Measurements from ENCODE around the gene LIN52.
"Not testable (repeated sequence)": the region's sequence is repeated elsewhere in the genome, so short reads cannot be mapped to it uniquely, and the experiment has no call there.

LIN52 gene

GRCh38 chr14:74109369-74109768, 24.6 kb downstream of the LIN52 start:
- no peak for DNase-seq (ENCODE audit: low read depth)

GRCh38 chr14:74111395-74112216, 26.9 kb downstream of the LIN52 start:
- DNase-seq (ENCODE audit: low read depth): not testable (repeated sequence)

DNA sequence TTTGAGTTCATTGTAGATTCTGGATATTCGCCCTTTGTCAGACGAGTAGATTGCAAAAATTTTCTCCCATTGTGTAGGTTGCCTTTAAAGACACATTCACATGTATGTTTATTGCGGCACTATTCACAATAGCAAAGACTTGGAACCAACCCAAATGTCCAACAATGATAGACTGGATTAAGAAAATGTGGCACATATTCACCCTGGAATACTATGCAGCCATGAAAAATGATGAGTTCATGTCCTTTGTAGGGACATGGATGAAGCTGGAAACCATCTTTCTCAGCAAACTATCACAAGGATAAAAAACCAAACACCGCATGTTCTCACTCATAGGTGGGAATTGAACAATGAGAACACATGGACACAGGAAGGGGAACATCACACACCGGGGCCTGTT, 40.7 kb downstream of the LIN52 start:
- not testable (repeated sequence) for DNase-seq (ENCODE audit: low read depth)

- no peak for DNase-seq (ENCODE audit: low read depth)
Measured at GRCh38 chr14:74126315-74127013, 41.7 kb downstream of the LIN52 start.

DNA sequence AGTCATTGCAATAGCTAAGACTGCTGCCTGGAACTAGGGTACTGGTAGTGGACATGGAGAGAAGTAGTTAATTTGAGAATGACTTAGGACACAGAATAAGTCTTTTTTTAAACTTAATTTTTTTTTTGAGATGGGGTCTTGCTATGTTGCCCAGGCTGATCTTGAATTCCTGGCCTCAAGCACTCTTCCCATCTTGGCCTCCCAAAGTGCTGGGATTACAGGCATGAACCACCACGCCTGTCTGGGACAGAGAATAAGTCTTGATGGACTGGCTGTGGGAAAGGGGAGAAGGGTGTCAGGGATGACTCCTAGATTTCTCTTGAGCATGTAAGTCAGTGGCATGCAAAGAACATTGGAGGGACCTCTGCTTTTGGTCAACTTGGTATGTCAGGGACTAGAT, 42.9 kb downstream of the LIN52 start:
- DNase-seq (ENCODE audit: low read depth): no peak

GRCh38 chr14:74133833-74134481, 49.2 kb downstream of the LIN52 start:
- no peak for DNase-seq (ENCODE audit: low read depth)

GRCh38 chr14:74134484-74134883, 49.7 kb downstream of the LIN52 start:
- DNase-seq (ENCODE audit: low read depth): no peak

DNA sequence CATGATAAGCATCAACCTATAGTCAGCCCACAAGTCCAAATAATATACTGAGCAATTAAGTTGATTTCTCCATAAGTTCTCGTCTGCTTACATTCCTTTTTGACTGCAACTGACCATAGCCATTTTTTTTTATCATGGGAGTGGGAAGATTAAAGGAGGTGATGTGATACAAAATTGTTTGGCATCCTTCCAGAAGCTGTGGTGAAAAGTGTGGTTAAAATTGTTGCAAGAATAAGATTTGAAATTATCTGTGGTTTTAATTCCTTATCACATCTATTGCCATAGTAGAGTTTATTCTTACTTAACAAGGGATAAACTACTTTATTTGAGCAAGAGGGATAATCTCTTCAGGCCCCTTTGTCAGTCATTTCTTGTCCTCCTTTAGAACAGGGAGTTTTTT, 50.7 kb downstream of the LIN52 start:
- DNase-seq (ENCODE audit: low read depth): no peak

DNA sequence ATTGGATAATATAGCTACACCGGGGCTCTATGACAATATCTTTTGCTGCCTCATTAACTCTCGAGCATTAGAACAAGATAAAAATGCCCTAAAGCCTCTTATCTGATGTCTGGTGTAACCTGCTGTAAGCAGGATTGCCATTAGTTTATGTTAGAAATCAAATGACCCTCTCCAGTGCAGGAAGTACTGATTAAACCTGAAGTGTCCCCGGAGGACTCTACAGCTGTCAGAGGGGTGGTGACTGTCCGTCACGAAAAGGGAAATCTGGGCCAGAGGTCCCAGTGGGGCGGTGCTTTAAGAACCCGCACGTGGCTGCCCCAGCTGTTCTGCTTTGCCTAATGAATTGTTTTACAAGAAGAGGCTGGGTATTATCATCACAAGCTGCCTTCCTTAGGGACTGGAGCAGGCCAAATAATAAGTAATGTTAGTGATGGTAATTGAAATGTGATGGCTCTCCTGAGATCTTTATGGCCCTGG, 55.7 kb downstream of the LIN52 start:
- DNase-seq (ENCODE audit: low read depth): no peak

DNA sequence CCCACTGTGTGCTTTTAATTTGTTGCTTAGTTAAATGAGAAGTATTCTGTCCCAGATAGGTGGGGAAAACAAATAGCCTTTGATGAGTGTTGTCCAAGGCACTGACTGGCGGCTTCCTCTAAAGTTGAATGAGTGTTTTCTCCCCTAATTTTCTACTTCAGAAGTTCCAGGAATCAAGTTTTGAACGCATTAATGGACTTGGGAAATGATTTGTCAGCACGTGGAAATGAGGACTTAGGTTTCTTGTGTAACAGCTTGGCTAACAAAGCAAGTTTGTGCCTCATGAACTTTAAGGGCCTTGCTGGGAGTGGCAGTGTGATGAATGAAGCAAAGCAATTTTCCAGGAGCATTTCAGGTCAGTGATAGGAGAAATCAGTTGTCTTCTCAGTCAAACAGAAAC, 56.9 kb downstream of the LIN52 start:
- no peak for DNase-seq (ENCODE audit: low read depth)

- DNase-seq (ENCODE audit: low read depth): no peak
Measured at GRCh38 chr14:74142523-74142922, 57.8 kb downstream of the LIN52 start.

DNA sequence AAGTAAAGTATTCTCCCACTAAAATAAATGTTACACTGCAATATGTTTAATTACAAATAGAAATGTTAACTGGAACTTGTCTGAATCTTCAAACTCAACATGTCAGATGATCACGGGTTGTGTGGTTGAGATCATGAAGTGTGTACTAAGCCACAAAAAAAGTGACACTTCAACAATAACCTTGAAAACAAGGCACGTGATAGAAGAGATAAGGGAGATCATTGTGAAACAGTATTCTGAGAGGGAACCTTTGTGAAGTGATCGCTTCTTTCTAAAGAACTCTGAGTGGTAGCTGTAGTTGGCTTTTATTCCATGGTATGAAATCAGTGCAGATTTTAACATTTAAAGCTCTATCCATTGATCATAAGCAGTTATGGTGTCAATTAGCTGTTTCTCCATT, 60.0 kb downstream of the LIN52 start:
- no peak for DNase-seq (ENCODE audit: low read depth)

DNA sequence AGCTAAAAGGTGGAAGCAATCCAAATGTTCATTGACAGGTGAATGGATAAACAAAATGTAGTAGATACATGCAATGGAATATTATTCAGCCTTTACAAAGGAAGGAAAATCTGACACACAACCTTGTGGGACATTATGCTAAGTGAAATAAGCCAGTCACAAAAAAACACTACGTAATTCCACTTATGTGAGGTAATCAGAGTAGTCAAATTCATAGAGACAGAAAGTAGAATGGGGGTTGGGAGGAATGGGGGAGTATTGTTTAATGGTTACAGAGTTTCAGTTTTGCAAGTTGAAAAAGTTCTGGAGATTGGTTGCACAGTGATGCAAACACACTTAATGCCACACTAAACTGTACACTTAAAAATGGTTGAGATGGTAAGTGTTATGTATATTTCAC, 62.8 kb downstream of the LIN52 start:
- no peak for DNase-seq (ENCODE audit: low read depth)

- DNase-seq (ENCODE audit: low read depth): no peak
Measured at GRCh38 chr14:74148705-74149104, 63.9 kb downstream of the LIN52 start.

DNA sequence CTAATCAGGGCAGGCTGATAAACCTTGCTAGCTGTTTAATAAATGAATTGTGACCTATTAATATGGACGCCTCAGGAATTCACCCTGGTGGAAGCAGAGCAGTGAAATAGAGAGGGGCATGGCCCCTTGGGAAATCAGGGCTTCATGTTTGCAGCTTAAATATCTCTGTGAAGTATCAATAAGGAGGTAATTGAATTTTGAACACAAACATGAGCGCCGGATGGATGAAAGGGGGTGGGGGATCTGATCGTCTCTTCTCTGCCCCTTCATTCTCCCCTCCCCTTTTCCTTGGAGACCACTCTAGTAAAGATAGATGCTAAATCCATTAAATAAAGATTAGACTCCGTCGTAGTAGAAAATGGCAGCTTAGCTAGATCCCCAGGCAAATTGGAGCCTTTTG, 70.5 kb downstream of the LIN52 start:
- no peak for DNase-seq (ENCODE audit: low read depth)

DNA sequence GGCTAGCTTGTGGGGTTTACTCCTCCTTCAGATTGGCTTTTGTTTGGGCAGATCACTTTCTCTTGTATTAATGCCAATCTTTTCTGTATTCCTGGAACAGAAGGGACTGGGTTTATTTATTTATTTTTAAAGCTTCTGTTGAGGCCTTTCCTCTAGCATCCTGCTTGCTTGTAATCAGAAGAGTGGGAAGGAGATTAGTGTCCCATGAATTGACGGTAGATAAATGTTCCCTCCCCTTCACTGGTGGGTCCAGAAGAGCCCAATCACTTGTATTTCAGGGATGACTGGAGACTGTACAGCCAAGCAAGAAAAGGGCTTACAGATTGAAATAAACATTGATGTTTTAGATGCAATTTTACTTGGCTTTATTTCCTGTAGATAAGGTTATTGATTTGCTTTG, 71.0 kb downstream of the LIN52 start:
- DNase-seq (ENCODE audit: low read depth): no peak

DNA sequence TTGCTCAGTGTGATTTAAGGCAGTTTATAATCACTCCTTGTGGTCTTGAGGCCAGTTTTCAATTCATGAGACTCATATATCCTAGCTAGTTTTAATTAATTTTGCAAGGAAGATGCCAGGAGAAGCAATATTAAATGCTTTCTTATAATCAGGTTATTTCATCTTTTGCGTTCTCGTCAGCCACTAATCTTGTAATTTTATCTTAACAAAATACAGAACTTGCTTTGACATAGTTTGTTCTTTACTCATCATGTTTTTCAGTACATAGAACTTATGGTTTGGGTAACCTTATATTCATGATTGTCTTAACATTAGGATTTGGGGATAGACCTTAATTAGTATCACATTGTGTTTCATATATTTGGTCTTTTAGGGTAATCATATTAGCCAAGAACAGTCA, 76.0 kb downstream of the LIN52 start:
- no peak for DNase-seq (ENCODE audit: low read depth)

DNA sequence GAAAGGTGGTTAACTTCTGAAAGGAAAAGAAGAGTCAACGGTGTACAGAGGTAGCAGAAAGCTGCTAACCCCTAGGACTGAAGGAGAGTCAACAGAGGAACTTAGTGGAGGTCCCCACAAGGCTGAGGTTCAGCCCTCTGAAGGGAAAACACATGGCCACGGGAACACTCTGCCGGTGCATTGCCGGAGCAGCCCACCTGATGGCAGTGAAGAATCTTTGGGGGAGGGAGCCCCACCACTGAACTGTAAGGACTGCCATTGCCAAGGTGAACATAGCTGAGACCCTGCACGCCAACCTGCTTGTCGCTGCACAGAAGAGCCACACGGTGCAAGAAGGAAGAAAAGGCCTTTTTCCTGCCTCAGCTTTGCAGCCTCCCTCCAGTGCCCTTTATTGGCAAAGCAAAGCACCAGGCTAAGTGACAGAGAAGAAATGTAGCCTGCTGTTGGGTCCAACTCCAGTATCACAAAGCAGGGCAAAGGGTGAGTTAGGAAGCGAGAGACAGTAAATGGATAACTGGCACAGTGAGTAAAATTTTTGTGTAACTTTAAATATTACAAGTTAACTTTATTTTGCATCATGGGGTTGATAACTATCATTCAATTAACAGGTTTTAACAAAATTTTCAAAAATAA, 76.9 kb downstream of the LIN52 start:
- no peak for DNase-seq (ENCODE audit: low read depth)

DNA sequence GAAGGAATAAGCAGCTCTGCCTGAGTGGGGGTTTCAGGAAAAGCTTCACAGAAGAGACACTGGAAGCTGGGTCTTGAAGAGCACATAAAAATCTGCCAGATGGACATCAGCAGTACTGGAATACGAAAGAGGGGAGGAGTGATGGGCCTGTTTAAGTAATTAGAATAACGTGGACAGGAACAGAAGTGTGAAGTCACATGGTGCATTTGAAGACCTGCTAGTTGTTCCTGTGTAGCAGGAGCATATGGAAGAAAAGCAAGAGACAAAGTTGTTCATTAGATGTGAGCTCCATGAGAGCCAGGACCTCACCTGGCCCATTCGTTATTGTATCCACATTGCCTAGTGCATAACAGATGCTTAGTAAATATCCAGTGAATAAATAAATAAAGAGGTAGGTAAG, 85.2 kb downstream of the LIN52 start:
- DNase-seq (ENCODE audit: low read depth): no peak

GRCh38 chr14:74176400-74176793, 91.6 kb downstream of the LIN52 start:
- DNase-seq (ENCODE audit: low read depth): no peak

DNA sequence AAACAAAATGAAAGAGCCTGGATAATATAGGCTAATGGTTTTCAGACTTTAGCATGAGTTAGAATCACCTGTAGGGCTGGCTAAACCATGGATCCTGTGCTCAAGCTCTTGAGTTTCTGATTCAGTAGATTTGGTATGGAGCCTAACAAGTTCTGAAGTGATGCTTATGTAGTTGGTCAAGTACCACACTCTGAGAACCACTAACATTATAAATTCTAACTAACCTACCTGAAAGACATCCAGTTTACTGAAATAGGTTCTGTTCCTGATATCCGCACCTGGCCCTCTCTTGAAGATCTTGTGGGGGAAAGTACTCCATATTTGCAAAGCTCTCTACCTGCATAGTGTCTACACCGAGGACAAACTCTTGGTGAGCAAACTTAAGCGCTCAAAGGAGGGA, 95.1 kb downstream of the LIN52 start:
- no peak for DNase-seq (ENCODE audit: low read depth)

DNA sequence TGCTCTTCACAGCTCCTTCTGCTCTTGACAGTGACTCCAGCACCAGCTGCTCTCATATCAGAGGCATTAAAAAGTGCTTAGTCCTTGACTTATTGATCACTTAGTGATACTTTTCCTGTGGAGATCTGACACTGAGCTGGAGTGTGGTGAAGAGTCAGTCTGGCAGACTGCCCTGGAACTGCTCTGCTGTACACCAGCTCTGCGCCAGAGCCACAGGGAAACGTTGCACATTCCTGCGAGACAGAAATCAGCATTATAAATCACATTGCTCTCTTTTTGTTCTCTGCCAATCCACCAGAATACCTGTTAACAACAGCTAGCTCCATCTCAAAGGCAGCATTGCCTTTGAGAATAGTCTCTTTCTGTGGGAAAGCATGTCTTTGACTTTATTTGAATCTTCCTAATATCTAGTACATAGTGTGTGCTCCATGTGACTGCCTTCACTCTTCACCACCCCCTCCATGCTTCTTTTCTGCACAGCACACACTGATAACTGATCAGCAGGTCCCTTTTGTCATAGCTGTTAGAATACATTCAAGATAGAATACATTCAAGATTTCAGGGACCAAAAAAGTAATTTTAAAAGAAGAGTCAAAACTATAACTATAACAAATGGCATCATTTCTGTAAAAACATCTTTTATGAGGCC, 106.3 kb downstream of the LIN52 start:
- no peak for DNase-seq (ENCODE audit: low read depth)
